ENCODE results near the gene PANX2.
"Not testable (repeated sequence)": the region's sequence is repeated elsewhere in the genome, so short reads cannot be mapped to it uniquely, and the experiment has no call there.

Gene PANX2, protein sequence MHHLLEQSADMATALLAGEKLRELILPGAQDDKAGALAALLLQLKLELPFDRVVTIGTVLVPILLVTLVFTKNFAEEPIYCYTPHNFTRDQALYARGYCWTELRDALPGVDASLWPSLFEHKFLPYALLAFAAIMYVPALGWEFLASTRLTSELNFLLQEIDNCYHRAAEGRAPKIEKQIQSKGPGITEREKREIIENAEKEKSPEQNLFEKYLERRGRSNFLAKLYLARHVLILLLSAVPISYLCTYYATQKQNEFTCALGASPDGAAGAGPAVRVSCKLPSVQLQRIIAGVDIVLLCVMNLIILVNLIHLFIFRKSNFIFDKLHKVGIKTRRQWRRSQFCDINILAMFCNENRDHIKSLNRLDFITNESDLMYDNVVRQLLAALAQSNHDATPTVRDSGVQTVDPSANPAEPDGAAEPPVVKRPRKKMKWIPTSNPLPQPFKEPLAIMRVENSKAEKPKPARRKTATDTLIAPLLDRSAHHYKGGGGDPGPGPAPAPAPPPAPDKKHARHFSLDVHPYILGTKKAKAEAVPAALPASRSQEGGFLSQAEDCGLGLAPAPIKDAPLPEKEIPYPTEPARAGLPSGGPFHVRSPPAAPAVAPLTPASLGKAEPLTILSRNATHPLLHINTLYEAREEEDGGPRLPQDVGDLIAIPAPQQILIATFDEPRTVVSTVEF

DNA sequence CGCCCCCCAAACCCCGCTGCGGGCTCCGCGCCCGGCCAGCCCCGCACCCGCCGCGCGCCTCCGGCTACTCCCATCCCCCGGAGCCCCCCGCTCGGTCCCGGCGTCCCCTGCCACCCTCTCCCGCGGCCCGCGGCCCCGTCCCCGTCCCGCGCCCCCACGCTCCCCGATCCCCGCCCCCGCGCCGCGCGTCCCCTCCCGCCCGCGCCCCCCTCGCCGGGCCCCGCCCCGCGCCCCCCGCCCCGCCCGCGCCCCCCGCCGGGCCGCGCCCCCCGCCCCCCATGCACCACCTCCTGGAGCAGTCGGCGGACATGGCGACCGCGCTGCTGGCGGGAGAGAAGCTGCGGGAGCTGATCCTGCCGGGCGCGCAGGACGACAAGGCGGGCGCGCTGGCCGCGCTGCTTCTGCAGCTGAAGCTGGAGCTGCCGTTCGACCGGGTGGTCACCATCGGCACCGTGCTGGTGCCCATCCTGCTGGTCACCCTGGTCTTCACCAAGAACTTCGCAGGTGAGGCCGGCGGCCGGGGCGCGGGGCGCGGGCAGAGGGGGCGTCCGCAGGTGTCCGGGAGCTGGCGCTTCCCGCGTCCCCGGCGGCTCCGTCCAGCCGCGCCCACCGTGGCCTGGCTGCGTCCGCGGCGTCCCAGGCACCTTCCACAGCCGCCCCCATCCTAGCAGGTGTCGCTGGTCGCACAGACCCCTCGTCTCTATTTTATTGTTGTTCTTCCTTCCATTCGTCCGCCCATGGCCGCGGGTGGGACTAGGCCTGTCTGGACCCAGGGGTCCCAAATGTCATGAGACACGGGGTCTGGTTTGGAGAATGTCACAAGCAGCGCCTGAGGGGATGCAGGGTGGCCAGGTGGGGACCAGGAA is at the start of gene PANX2:
Gene PANX2 (plus strand): TSS at position 279 of the 866 bp plus-strand sequence. CDS start 0 bp downstream, at position 279.
- no peak for DNase-seq

DNA sequence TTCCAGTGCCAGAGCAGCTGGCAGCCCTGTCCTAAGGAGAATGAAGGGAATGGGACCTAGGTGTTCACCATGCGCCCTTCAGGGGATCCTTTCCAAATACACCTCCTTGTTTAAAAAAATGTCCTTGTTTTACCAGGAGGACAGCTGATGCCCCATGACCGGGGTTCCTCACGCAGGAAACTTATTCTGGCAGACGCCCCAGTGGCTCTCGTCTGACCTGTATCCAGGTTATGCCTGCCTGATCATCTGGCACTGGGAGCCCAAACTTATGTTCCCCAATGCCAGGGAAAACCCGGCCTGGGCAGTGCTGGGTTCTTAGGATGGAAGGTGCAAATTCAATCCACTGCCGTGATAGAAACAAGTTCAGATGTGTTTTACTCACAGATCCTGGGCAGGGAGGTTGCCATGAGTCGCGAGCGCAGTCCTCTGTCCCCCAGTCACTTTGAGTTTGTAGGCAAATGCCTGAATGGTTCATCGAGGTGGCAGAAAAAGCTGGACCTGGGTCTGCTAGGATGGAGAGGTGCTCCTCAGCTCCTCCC is 49.3 kb upstream of the PANX2 start:
- no peak for DNase-seq

DNA sequence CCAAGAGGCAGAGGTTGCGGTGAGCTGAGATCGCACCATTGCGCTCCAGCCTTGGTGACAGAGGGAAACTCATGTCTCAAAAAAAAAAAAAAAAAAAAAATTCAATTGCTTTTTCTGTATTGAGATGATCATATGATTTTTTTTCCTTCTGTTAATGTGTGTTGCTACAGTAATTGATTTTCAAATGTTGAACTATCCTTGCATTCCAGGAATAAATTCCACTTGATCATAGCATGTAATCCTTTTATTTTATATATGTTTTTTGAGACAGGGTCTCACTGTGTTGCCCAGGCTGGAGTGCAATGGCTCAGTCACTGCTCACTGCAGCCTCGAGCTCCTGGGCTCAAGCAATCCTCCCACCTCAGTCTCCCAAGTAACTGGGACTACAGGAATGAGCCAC is 47.4 kb upstream of the PANX2 start:
- DNase-seq: no peak

DNA sequence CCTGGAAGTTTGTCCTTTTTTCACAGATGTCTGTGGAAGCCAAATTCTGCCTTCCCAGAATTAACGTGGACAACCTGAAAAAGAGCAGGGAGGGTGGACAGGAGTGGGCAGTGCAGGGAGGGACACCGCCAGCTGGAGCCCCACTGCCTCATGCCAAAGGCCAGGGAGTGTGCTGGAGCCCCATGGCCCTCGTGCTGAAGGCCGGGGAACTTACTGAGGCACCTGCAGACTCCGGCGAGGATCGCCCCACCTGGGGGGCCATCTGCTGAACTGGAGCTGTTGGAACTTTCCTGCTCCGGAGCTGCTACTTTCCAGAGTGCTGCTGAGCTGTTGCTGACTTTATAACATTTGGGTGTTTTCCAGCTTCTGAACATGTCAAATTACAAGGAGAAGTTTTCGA is 45.5 kb upstream of the PANX2 start:
- DNase-seq: no peak

DNA sequence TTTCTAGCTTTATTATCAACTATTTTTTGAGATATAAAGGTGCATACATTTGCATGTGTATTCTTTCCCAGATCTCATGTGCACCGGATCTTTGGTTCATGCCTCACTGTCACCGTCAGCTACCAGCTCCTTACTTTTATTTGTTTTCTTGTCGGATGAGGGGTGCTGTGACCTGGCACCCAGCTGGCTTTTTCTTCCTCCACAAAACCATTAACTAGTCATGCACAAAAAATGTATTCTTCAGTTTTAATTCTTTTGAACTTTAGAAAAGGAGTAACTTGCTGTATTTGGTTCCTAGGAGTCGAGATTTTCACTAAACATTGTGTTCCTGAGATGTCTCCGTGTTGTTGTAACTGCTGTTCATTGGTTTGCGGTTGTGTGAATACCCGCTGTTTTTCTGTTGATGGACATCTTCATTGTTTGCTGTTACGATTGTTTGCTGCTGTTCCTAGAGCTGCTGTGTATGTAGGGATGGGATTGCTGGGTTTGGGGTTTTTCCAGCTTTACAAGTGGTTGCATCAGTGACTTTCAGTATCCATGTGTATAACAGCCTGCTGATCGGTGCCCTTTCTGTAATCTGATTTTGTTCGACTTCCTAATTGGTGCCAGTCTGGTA is 41.3 kb upstream of the PANX2 start:
- DNase-seq: no peak

DNA sequence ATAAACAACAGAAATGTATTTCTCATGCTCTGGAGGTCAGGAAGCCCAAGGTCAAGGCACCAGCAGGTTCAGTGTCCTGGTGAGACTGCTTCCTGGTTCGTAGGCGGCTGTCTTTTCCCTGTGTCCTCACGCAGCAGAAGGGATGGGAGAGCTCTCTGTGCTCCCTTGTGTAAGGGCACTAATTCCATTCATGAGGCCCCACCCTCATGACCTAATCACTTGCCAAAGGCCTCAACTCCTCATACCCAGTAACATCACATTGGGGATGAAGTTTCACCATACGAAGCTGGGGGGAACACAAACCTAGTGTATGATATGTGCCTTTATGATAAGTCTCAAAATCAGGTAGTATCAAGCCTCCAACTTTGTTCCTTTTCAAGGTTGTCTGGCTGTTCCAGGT is 38.6 kb upstream of the PANX2 start:
- no peak for DNase-seq

DNA sequence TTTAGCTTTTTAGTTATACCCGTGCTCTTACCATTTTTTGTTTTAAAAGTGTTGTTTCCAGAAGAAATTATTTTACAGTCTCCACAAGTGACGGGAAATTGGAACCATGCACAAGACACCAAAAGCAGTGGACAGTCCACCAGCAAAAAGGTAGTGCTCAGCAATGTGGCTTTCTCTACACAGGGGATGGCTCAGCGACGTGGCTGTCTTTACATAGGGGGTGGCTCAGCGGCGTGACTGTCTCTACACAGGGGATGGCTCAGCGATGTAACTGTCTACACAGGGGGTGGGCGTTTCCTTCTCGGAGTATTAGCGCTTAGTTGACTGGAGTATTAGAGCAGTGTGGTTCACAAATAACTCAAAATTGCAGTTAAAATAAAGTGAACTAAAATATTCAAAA is 36.0 kb upstream of the PANX2 start:
- DNase-seq: no peak

DNA sequence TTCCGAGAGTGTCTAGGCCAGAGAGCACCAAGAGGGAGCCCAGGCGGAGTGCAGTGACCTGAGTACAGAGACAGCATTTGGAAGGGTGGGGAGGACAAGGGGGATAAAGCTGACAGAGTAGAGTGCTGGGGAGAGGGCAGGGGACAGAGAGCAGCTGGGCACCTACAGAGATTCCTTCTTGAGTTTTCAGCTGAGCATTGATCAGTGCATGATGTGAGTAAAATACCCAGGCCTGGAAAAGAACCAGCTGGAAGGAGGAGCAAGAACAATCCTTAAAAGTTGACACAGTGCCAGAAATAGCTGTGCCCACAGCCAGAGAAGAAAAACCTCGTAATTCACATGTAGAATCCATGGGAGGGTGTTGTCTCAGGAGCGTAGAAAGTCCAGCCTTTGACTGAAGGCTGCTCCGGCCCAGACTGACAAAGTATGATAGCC is 33.9 kb upstream of the PANX2 start:
- DNase-seq: no peak

DNA sequence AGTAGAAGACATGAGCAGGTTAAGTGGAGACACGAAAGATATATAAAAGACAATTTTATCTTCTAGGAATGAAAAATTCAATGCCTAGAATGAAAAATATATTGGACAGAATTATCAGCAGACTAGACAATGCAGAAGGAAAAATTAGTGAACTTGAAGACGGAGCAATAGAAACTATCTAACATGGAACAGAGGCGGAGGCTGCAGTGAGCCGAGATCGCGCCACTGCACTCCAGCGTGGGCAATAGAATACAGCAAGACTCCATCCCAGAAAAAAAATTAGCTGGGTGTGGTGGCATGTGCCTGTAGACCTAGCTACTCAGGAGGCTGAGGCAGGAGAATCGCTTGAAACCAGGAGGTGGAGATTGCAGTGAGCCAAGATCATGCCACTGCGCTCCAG is 33.3 kb upstream of the PANX2 start:
- DNase-seq: not testable (repeated sequence)

DNA sequence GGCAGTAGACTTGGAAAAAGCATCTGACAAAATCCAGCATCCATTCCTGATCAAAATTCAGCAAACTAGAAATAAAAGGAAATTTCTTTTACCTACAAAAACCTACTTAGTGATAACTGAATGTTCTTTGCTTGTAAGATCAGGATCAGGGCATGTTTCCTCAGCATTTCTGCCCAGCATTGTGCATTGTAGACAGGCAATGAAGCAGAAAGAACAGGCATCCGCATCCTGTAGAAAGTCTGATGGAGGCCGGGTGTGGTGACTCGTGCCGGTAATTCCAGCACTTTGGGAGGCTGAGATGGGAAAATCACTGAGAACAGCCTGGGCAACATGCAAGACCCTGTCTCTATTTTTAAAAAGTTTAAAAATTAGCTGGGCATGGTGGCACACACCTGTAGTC is 32.5 kb upstream of the PANX2 start:
- DNase-seq: no peak

DNA sequence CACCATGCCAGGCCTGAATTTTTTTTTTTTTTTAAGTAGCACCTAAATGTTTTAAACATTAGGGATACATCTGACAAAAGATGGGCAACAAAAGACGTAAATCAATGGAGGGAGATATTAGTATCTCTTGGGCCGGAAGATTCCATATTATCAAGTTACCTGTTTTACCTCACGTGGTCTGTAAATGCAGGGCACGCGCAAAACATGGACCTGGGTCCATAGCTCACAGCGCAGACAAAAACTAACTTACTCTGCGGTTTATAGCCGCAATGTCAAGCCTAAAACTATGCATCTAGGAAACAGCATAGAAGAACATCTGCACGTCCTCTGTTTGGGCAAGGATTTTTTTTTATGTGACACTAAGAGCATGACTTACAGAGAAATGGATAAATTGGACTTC is 31.5 kb upstream of the PANX2 start:
- no peak for DNase-seq

DNA sequence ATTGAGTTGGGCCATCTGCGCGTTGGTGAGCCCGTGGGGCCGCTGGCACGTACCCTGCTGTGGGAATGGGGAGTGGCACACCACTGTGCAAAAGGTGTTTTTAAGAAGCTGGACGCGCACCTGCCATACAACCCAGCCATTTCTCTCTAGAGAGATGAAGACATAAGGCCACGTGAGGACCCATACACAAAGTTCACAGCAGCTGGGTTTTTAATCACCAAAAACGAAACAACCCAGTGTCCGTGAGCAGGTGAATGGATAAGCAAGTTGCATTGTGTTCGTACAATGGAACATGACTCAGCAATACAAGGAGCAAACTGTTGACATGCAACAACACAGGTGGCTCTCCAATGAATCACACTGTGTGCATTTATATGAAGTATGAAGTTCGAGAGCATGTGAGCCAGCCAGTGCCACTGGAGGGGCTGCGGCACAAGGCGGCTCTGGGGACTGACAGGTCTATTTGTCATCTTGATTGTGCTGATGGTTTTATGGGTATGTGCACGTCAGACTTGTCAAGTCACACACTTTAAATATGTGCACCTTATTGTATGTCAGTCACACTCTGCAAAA is 30.6 kb upstream of the PANX2 start:
- no peak for DNase-seq

DNA sequence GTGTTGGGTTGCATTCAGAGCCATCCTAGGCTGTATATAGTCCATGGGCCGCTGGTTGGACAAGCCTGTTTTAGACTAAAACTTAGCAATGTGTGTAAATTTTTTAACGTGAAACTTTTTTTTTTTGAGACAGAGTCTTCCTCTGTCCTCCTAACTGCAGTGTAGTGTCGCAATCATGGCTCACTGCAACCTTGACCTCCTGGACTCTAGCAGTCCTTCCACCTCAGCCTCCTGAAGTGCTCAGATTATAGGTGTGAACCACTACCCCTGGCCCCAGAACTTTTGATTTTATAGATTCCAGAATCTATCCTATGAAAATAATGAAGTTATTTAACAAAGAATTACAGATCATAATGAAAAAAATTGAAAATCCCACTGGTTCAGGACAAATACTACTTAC is 29.9 kb upstream of the PANX2 start:
- no peak for DNase-seq

DNA sequence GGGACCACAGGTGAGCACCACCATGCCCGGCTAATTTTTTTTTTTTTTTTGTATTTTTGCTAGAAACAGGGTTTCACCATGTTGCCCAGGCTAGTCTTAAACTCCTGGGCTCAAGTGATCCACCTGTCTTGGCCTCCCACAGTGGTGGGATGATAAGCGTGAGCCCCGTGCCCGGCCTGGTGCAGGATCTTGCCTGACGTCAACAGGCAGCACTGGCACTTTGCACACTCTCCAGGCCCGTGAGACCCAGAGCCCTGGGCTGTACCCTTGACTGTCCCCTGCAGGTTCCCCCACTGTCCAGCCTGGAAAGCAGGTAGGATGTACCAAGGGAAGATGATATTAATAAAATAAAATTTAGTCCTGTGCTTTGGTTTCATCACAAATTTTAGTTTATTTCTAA is 29.1 kb upstream of the PANX2 start:
- DNase-seq: no peak

DNA sequence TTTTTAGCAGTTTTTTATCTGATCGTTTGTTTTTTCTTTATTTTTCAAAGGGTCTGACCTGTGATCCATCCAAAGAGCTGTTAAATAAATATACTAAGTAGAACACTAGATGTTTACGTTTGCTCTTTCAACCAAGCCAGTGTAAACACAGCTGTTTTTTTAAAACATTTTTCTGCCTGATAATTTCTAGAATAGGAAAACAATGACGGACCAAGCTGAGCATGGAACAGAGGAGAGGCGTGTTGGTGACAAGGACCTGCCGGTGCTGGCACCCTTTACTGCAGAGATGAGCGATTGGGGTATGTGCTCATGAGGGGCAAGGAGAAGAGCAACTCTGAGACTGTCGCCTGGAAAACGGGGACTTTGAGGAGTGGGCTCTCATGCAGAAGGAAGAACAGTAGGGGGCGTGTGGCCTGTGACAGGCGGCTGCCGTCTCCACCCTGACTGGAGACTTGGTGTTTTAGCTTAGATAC is 28.6 kb upstream of the PANX2 start:
- DNase-seq: no peak

DNA sequence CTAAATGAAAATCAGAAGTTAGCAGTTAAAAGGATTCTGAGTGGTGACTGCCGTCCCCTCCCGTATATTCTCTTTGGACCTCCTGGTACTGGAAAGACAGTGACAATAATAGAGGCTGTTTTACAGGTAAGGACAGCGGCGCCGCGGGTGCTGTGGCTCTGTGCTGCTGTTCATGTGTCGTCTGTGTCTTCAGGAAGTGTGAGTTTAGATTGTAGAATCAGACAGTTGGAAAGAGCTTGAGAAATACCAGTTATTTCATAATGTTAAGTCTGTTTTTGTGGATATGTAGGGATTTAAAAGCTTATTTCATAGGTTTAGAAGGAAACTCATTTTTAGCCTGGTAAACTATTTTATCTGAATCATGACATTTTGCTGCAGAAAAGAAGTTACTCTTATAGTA is 27.4 kb upstream of the PANX2 start:
- no peak for DNase-seq

DNA sequence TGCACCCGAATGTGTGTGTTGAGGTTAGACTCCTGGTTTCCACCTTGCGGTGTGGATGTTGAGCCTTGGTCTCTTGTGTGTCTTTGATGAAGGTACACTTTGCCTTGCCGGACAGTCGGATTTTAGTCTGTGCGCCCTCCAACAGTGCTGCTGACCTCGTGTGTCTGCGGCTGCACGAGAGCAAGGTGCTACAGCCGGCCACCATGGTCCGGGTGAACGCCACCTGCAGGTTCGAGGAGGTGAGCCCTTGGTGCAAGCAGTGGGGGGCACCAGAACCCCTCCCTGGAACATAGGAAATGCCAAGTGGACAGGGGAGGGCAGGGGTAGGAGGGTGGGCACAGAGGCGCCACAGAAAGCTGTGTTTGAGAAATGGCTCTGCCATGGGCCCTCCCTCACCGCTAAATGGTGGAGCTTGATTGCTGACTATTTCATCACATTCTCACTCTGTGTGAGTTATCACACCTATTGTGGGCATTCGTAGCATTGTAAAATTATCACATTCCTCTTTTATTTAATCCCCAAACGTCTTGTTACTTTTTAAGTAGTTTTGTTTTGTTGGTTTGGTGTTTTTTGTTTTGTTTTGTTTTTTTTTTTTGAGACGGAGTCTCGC is 26.4 kb upstream of the PANX2 start:
- DNase-seq: no peak

DNA sequence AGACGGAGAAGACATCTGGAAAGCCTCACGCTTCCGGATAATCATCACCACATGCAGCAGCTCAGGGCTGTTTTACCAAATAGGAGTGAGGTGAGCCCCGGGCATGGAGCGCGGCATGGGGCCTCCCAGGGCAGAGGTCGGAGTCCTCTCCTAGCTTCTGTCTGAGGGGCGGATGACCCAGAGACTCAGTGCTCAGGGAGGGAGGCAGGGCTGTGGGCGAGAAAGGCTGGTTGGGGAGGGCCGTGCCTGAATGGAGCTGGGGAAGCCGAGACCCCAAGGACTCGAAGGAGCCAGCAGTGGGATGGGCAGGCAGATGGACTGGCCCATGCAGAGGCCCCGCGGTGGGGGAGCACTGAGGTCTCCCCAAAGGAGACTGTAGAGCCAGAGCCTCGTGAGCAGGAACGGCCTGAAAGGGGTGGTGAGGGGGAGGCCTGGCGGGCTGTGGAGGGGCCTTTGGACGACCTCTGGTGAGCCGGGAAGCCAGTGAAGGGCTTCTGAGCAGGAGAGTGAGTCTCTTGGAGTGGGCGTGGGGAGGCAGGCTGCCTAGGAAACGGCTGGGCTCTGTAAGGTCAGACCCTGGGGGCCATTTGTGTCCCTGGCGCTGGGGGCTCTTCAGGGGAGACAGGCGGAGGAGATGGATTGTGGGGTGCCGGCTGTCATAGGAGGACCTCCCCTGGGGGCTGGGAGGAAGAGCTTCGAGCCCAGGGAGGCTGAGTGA is 24.7 kb upstream of the PANX2 start:
- DNase-seq: no peak

DNA sequence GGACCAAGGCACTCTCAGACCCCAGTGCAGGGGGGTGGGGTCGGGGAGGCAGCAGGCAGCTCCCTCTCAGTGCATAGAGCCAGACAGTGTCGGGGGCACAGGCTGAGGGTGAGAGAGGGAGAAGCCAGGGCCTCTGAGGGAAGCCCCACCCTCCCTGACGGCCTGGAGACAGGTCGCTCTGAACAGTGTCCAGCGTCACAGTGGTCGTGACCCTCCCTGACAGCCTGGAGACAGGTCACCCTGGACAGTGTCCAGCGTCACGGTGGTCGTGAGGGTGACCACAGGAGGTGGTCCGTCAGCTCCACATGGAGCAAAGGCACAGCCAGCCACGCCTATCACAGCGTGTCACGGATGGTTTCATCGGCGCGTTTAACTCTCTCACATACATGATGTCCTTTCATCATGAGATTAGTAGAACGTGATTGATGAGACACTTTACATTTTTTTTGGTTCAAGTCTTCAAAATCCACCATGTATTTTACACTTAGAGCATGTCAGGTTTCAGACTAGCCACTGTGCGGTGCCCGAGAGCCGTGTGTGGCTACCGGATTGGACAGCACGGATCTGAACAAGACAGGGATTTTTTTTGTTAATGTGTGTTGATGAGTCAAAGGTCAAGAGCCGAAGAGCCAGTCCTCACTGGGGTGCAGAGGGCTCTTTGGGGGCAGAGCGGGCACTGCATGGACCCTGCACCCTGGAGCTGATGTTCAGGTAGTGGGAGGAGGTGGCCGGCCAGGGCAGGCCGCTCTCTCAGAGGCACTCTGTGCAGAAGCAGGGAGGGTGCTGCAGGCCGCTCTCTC is 23.9 kb upstream of the PANX2 start:
- no peak for DNase-seq
